Measurements from ENCODE around the gene KCNIP4. TPM values are rescaled to one million over a fixed set of nuclear protein-coding genes. Genes with fewer than 3 reads are reported as not detected.

The KCNIP4 gene
- total and polyA plus RNA-seq, 9 of the 15 experiments (the other 6 are each of a cell fraction or from before 2014, with no cell fraction given): 0.25 to 0.41 TPM; not detected in 7

DNA sequence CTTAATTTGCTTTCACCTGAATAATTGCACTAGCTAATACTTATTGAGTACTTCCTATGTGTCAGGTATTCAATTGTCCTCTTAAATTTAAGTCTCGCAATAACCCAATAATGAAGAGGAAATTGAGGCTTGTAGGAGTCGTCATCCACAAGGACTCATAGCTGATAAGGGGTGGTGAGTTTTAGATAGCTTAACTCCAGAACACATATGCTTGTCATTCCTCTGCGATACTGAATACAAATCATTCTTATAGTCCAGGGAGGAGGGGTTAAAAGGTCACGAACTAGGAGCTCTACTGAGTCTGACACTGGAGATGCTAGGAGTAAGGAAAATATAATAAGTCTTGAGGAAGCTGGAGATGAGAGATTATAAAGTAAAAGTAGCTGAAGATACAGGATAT, 1249.8 kb downstream of the KCNIP4 start:
- ATAC-seq: peak; percentile 66
- no TSS peak for BruUV-seq (replicated peaks)
- H3K4me2 ChIP-seq (ENCODE audit: insufficient read depth, low read length): peak overlapping the region; percentile 62
- H3K4me3 ChIP-seq: no peak overlapping the region
- H3K27ac ChIP-seq (ENCODE audit: extremely low read depth, low read depth, low read length): peak overlapping the region; percentile 31; the same call in 2 of the 3 replicates
- no peaks in the 10 kb centered on the region for H3K9me1 ChIP-seq (ENCODE audit: control insufficient read depth, insufficient read depth, low read length)
- in situ Hi-C loops (cut with MboI) (loop anchor here (25.0 kb wide), 1 partner anchor 2012 kb away; no protein-coding TSS in a partner anchor), intact Hi-C loops (cut with micrococcal nuclease) (no loop called here)
- H4K20me1 ChIP-seq (replicated peaks; ENCODE audit: control insufficient read depth, insufficient read depth, low read length): no peaks in the 10 kb centered on the region
- WGBS (ENCODE audit: insufficient coverage, low coverage, missing lambda C conversion rate): 0% methylated on average over 4 of the region's 4 CpGs
- peaks cover 32% of the 10 kb centered on the region for H3K79me2 ChIP-seq (ENCODE audit: control insufficient read depth, insufficient read depth, low read length)
- peak; percentile 81 for FAIRE-seq
- no peaks in the 10 kb centered on the region for H3K9me3 ChIP-seq (replicated peaks; ENCODE audit: control insufficient read depth, insufficient read depth, low read depth, low read length)
- no peaks in the 10 kb centered on the region for H3K27me3 ChIP-seq (ENCODE audit: control insufficient read depth in 2 of 2, insufficient read depth in 2 of 2, low read length in 2 of 2)
- DNase-seq (ENCODE audit: extremely low read depth in 1 of 4, low spot score in 3 of 4): peak; percentile 45 to 86 (median 59)
- POLR2A ChIA-PET: interaction anchor here (0.7 kb wide), 1 partner anchor 74 kb away, joined by 3 read pairs; no protein-coding TSS in a partner anchor
- H2AFZ ChIP-seq (ENCODE audit: low read depth, low read length): peak overlapping the region; percentile 37; the same call in 1 of the 2 replicates
- no peak overlapping the region for H3K9ac ChIP-seq (ENCODE audit: insufficient read depth in 1 of 2, low read depth in 2 of 2, low read length in 2 of 2)
- CTCF ChIA-PET (ENCODE audit: low intra/inter-chr PET ratio): no interaction called here
- peaks cover 3 to 14% of the 10 kb centered on the region in 2 experiments; a peak in 2 of 5 replicates for H3K4me1 ChIP-seq (replicated peaks in 1 of 2; ENCODE audit: control insufficient read depth in 2 of 2, insufficient read depth in 2 of 2, low read length in 2 of 2)
- H3K36me3 ChIP-seq (ENCODE audit: control insufficient read depth, insufficient read depth, low read length): peaks cover 9% of the 10 kb centered on the region
- TF ChIP-seq, protein P1, sequence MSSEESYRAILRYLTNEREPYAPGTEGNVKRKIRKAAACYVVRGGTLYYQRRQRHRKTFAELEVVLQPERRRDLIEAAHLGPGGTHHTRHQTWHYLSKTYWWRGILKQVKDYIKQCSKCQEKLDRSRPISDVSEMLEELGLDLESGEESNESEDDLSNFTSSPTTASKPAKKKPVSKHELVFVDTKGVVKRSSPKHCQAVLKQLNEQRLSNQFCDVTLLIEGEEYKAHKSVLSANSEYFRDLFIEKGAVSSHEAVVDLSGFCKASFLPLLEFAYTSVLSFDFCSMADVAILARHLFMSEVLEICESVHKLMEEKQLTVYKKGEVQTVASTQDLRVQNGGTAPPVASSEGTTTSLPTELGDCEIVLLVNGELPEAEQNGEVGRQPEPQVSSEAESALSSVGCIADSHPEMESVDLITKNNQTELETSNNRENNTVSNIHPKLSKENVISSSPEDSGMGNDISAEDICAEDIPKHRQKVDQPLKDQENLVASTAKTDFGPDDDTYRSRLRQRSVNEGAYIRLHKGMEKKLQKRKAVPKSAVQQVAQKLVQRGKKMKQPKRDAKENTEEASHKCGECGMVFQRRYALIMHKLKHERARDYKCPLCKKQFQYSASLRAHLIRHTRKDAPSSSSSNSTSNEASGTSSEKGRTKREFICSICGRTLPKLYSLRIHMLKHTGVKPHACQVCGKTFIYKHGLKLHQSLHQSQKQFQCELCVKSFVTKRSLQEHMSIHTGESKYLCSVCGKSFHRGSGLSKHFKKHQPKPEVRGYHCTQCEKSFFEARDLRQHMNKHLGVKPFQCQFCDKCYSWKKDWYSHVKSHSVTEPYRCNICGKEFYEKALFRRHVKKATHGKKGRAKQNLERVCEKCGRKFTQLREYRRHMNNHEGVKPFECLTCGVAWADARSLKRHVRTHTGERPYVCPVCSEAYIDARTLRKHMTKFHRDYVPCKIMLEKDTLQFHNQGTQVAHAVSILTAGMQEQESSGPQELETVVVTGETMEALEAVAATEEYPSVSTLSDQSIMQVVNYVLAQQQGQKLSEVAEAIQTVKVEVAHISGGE (CRISPR knock-in tag; IDR thresholded peaks at IDR 0.05): peak in 1 of 3 experiments; percentile 46; a peak in 2 of 6 replicates
- TF ChIP-seq NCOA1 (IDR thresholded peaks at IDR 0.05; ENCODE audit: low read depth): peak; percentile 34; the same call in 1 of the 2 replicates
- peak; percentile 89 for TF ChIP-seq TCF3 (CRISPR knock-in tag; IDR thresholded peaks at IDR 0.05)
- no peak for TF ChIP-seq POLR3A (IDR thresholded peaks at IDR 0.05; ENCODE audit: borderline replicate concordance, extremely low read depth, insufficient read depth, insufficient read length)
- no peak for TF ChIP-seq NR2C2 (CRISPR knock-in tag; IDR thresholded peaks at IDR 0.05)
- TF ChIP-seq NR2C2 (tag; IDR thresholded peaks at IDR 0.05): no peak
- TF ChIP-seq TAF15 (IDR thresholded peaks at IDR 0.05; ENCODE audit: low read depth, low read length): no peak
- no peak for TF ChIP-seq ZFP36 (IDR thresholded peaks at IDR 0.05; ENCODE audit: low read depth, low read length, partially characterized antibody)
- peak; percentile 83 to 86 for TF ChIP-seq KDM1A (IDR thresholded peaks at IDR 0.05)
- TF ChIP-seq FOSL1 (tag; conservative IDR thresholded peaks at IDR 0.05): peak; percentile 60
- TF ChIP-seq, protein P2, sequence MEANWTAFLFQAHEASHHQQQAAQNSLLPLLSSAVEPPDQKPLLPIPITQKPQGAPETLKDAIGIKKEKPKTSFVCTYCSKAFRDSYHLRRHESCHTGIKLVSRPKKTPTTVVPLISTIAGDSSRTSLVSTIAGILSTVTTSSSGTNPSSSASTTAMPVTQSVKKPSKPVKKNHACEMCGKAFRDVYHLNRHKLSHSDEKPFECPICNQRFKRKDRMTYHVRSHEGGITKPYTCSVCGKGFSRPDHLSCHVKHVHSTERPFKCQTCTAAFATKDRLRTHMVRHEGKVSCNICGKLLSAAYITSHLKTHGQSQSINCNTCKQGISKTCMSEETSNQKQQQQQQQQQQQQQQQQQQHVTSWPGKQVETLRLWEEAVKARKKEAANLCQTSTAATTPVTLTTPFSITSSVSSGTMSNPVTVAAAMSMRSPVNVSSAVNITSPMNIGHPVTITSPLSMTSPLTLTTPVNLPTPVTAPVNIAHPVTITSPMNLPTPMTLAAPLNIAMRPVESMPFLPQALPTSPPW (CRISPR knock-in tag; IDR thresholded peaks at IDR 0.05): peak; percentile 40; the same call in 1 of the 2 replicates
- TF ChIP-seq PHB2 (IDR thresholded peaks at IDR 0.05; ENCODE audit: low read depth): peak; percentile 66; the same call in 1 of the 2 replicates
- no peak for TF ChIP-seq WHSC1 (IDR thresholded peaks at IDR 0.05; ENCODE audit: low read length)
- peak; percentile 37; the same call in 1 of the 2 replicates for TF ChIP-seq MTA1 (IDR thresholded peaks at IDR 0.05; ENCODE audit: borderline replicate concordance)
- TF ChIP-seq, protein P3, sequence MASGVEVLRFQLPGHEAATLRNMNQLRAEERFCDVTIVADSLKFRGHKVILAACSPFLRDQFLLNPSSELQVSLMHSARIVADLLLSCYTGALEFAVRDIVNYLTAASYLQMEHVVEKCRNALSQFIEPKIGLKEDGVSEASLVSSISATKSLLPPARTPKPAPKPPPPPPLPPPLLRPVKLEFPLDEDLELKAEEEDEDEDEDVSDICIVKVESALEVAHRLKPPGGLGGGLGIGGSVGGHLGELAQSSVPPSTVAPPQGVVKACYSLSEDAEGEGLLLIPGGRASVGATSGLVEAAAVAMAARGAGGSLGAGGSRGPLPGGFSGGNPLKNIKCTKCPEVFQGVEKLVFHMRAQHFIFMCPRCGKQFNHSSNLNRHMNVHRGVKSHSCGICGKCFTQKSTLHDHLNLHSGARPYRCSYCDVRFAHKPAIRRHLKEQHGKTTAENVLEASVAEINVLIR (CRISPR knock-in tag; IDR thresholded peaks at IDR 0.05): peak; percentile 46; the same call in 1 of the 2 replicates
